ENCODE measurements around the gene RAP1GAP2.
A peak's percentile ranks its signal among the peaks of the same experiment; 100 is the strongest.

DNA sequence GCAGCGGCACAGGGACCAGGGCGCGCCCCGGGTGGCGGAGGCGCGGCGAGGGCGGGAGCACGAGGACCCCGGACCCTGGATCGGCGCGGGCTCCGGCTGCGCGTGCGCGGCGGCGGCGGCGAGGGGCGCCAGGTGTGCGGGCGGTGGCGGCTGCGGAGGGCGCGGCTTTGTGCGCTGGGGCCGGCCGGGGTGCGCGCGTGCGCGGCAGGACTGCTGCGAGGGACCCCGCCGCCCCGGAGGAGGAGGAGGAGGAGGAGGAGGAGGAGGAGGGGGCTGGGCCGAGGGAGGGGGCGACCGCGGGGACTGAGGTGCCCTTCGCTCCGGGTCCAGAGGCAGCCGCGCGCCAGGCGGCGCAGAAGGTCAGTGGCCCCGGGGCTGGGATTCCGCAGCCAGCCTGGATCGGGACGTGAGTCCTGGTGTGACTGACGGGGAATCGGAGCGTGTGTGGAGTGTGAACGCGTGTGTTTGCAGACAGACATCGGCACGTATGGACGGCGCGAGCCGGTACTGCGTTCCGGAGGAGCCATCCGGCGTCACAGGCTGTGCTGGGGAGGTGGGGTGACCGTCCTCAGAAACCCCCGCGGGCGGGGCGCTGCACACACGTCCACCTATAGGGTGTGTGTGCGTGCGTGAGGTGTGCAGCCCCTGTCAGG lies 19.5 kb upstream of the RAP1GAP2 start:
- TF ChIP-seq, protein P1, sequence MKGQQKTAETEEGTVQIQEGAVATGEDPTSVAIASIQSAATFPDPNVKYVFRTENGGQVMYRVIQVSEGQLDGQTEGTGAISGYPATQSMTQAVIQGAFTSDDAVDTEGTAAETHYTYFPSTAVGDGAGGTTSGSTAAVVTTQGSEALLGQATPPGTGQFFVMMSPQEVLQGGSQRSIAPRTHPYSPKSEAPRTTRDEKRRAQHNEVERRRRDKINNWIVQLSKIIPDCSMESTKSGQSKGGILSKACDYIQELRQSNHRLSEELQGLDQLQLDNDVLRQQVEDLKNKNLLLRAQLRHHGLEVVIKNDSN (IDR thresholded peaks at IDR 0.05; ENCODE audit: borderline replicate concordance, low read depth): no peak
- no peak for TF ChIP-seq RFX5 (IDR thresholded peaks at IDR 0.05; ENCODE audit: low read length)
- TF ChIP-seq POLR2AphosphoS5 (IDR thresholded peaks at IDR 0.05; ENCODE audit: low read depth, low read length): no peak
- TF ChIP-seq, protein P2, sequence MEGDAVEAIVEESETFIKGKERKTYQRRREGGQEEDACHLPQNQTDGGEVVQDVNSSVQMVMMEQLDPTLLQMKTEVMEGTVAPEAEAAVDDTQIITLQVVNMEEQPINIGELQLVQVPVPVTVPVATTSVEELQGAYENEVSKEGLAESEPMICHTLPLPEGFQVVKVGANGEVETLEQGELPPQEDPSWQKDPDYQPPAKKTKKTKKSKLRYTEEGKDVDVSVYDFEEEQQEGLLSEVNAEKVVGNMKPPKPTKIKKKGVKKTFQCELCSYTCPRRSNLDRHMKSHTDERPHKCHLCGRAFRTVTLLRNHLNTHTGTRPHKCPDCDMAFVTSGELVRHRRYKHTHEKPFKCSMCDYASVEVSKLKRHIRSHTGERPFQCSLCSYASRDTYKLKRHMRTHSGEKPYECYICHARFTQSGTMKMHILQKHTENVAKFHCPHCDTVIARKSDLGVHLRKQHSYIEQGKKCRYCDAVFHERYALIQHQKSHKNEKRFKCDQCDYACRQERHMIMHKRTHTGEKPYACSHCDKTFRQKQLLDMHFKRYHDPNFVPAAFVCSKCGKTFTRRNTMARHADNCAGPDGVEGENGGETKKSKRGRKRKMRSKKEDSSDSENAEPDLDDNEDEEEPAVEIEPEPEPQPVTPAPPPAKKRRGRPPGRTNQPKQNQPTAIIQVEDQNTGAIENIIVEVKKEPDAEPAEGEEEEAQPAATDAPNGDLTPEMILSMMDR (IDR thresholded peaks at IDR 0.05): no peak
- TF ChIP-seq NRF1 (IDR thresholded peaks at IDR 0.05; ENCODE audit: low read depth, low read length): peak; percentile 50; the same call in 1 of the 2 replicates
- no peak for TF ChIP-seq TEAD4 (IDR thresholded peaks at IDR 0.05; ENCODE audit: borderline replicate concordance, insufficient read depth)
- TF ChIP-seq, protein P3, sequence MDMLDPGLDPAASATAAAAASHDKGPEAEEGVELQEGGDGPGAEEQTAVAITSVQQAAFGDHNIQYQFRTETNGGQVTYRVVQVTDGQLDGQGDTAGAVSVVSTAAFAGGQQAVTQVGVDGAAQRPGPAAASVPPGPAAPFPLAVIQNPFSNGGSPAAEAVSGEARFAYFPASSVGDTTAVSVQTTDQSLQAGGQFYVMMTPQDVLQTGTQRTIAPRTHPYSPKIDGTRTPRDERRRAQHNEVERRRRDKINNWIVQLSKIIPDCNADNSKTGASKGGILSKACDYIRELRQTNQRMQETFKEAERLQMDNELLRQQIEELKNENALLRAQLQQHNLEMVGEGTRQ (IDR thresholded peaks at IDR 0.05; ENCODE audit: borderline replicate concordance, low read depth, low read length): no peak
- TF ChIP-seq GABPA (IDR thresholded peaks at IDR 0.05; ENCODE audit: low read depth): no peak
- TF ChIP-seq RAD21 (IDR thresholded peaks at IDR 0.05; ENCODE audit: low read length): no peak

Data from SK-N-SH (cell line).